IMR-90 (cell line): Measurements from ENCODE around the gene GRIK3. TPM values are rescaled to one million over a fixed set of nuclear protein-coding genes. Genes with fewer than 3 reads are reported as not detected.

Experiments used
- ATAC-seq: fragments of 200-7000 bp; cut with Tn5 transposase; 2 replicates; pipeline ENCODE4 v1.9.1; 2020; ENCODE audit warnings: low read depth, mild to moderate bottlenecking, moderate library complexity
- BruUV-seq: library from RNA; stranded (reverse); fragments of 400-500 nt; replicated peaks from 2 replicates; lab custom pipeline; 2021; lab: Mats Ljungman, UMichigan
- CTCF ChIA-PET: fragments of 300-600 bp; formaldehyde crosslinking; extraction: SDS; loops from one replicate; lab custom pipeline; 2021; ENCODE audit warnings: antibody characterized with exemption; lab: Yijun Ruan, JAX
- POLR2A ChIA-PET: fragments of 300-600 bp; sonication (Branson Sonifier 250); formaldehyde crosslinking; loops from one replicate; lab custom pipeline; 2022; ENCODE audit warnings: antibody characterized with exemption; ENCODE audit not compliant: unreplicated experiment; lab: Charles Lee
- DNase-seq: peaks from one replicate; pipeline ENCODE4 v3.0.0; 2013
- H2AFZ ChIP-seq: replicated peaks from 2 replicates; pipeline ENCODE3; 2013; ENCODE audit warnings: low read length, mild to moderate bottlenecking; ENCODE audit not compliant: poor library complexity
- H2AK5ac ChIP-seq: 2 replicates; pipeline ENCODE4 v1.6.1; 2013; ENCODE audit warnings: low read depth, low read length, inconsistent platforms
- H2AK9ac ChIP-seq: replicated peaks from 2 replicates; pipeline ENCODE3; 2013; ENCODE audit warnings: mild to moderate bottlenecking, low read depth, low read length, moderate library complexity; ENCODE audit not compliant: poor library complexity
- H2BK120ac ChIP-seq: 2 replicates; pipeline ENCODE4 v1.6.1; 2013; ENCODE audit warnings: low read depth, low read length, inconsistent platforms
- H2BK15ac ChIP-seq: 3 replicates; pipeline ENCODE4 v1.6.1; 2013; ENCODE audit warnings: low read depth, low read length, inconsistent platforms
- H2BK20ac ChIP-seq: 2 replicates; pipeline ENCODE4 v1.6.1; 2013; ENCODE audit warnings: low read depth, mild to moderate bottlenecking, inconsistent platforms, low read length, moderate library complexity
- H2BK5ac ChIP-seq: 2 replicates; pipeline ENCODE4 v1.6.1; 2013; ENCODE audit warnings: mild to moderate bottlenecking, low read depth, low read length, inconsistent platforms; ENCODE audit not compliant: poor library complexity, severe bottlenecking
- H3K14ac ChIP-seq: replicated peaks from 2 replicates; pipeline ENCODE4 v1.6.1; 2013; ENCODE audit warnings: low read depth, low read length, inconsistent platforms
- H3K18ac ChIP-seq: 2 replicates; pipeline ENCODE4 v1.6.1; 2013; ENCODE audit warnings: low read depth, low read length, control low read depth
- H3K23ac ChIP-seq: 2 replicates; pipeline ENCODE4 v1.6.1; 2013; ENCODE audit warnings: low read depth, low read length, inconsistent platforms
- H3K27ac ChIP-seq: 2 replicates; pipeline ENCODE4 v1.5.1; 2013; ENCODE audit warnings: mild to moderate bottlenecking, control low read depth, low read length; ENCODE audit not compliant: insufficient read depth
- H3K27me3 ChIP-seq: 2 replicates; pipeline ENCODE4 v1.6.1; 2013; ENCODE audit warnings: low read length; ENCODE audit not compliant: control insufficient read depth, insufficient read depth
- H3K36me3 ChIP-seq: 2 replicates; pipeline ENCODE4 v1.6.1; 2013; ENCODE audit warnings: low read length, mixed read lengths; ENCODE audit not compliant: control insufficient read depth, insufficient read depth
- H3K4ac ChIP-seq: 2 replicates; pipeline ENCODE4 v1.6.1; 2013; ENCODE audit warnings: low read depth, low read length, inconsistent platforms
- H3K4me1 ChIP-seq: 2 replicates; pipeline ENCODE4 v1.6.1; 2013; ENCODE audit warnings: low read length, mixed read lengths; ENCODE audit not compliant: control insufficient read depth, insufficient read depth
- H3K4me2 ChIP-seq: 2 replicates; pipeline ENCODE4 v1.6.1; 2013; ENCODE audit warnings: low read depth, mild to moderate bottlenecking, control low read depth, low read length, moderate library complexity
- H3K4me3 ChIP-seq: 2 replicates; pipeline ENCODE4 v1.5.1; 2013; ENCODE audit warnings: low read depth, mild to moderate bottlenecking, control low read depth, low read length, moderate library complexity; ENCODE audit not compliant: insufficient read depth
- H3K56ac ChIP-seq: 2 replicates; pipeline ENCODE4 v1.6.1; 2013; ENCODE audit warnings: low read length, inconsistent platforms; ENCODE audit not compliant: insufficient read depth; ENCODE audit errors: extremely low read depth
- H3K79me1 ChIP-seq, 2 experiments: 2 replicates each; pipeline ENCODE4 v1.6.1; 2013; ENCODE audit warnings: low read length in 2 of 2, inconsistent platforms in 1 of 2, low read depth in 1 of 2
- H3K9ac ChIP-seq: 2 replicates; pipeline ENCODE4 v1.6.1; 2013; ENCODE audit warnings: low read depth, low read length, control low read depth
- H3K9me1 ChIP-seq: 2 replicates; pipeline ENCODE4 v1.6.1; 2013; ENCODE audit warnings: low read length, inconsistent platforms; ENCODE audit not compliant: insufficient read depth
- H3K9me3 ChIP-seq: 2 replicates; pipeline ENCODE4 v1.6.1; 2013; ENCODE audit warnings: low read length; ENCODE audit not compliant: control insufficient read depth, insufficient read depth
- H4K20me1 ChIP-seq: 2 replicates; pipeline ENCODE4 v1.6.1; 2013; ENCODE audit warnings: low read length, inconsistent platforms; ENCODE audit not compliant: insufficient read depth
- H4K5ac ChIP-seq: 2 replicates; pipeline ENCODE4 v1.6.1; 2013; ENCODE audit warnings: mild to moderate bottlenecking, low read depth, low read length, control low read depth
- H4K8ac ChIP-seq, 2 experiments: 2 replicates each; pipeline ENCODE4 v1.6.1; 2013; ENCODE audit warnings: low read depth in 2 of 2, low read length in 2 of 2, control low read depth in 1 of 2, inconsistent platforms in 1 of 2
- H4K91ac ChIP-seq: 2 replicates; pipeline ENCODE4 v1.6.1; 2013; ENCODE audit warnings: low read depth, low read length, inconsistent platforms; ENCODE audit not compliant: insufficient read depth
- CEBPB ChIP-seq: IDR thresholded peaks from 2 replicates; pipeline ENCODE4 v1.6.1; 2012; ENCODE audit warnings: low read depth, low read length, improper control_type of control experiment
- FOS ChIP-seq: fragments of 150-350 bp; IDR thresholded peaks from 2 replicates; pipeline ENCODE4 v1.6.1; 2016; ENCODE audit warnings: low read depth, low read length
- MAFK ChIP-seq: IDR thresholded peaks from 2 replicates; pipeline ENCODE4 v1.6.1; 2012; ENCODE audit warnings: low read depth, low read length, improper control_type of control experiment
- MAZ ChIP-seq: IDR thresholded peaks from 2 replicates; pipeline ENCODE4 v1.6.1; 2012; ENCODE audit warnings: low read depth, mild to moderate bottlenecking, low read length, improper control_type of control experiment, moderate library complexity, borderline replicate concordance
- MXI1 ChIP-seq: IDR thresholded peaks from 2 replicates; pipeline ENCODE4 v1.6.1; 2012; ENCODE audit warnings: low read depth, mild to moderate bottlenecking, low read length, moderate library complexity, borderline replicate concordance
- NFE2L2 ChIP-seq: fragments of 150-350 bp; IDR thresholded peaks from 2 replicates; pipeline ENCODE4 v1.6.1; 2016; ENCODE audit warnings: low read depth, mild to moderate bottlenecking, low read length
- RAD21 ChIP-seq: IDR thresholded peaks from 2 replicates; pipeline ENCODE4 v1.6.1; 2012; ENCODE audit warnings: low read length, improper control_type of control experiment
- RCOR1 ChIP-seq: IDR thresholded peaks from 2 replicates; pipeline ENCODE4 v1.6.1; 2012; ENCODE audit warnings: mild to moderate bottlenecking, low read length, improper control_type of control experiment; ENCODE audit not compliant: insufficient replicate concordance
- SMC3 ChIP-seq: fragments of 150-350 bp; IDR thresholded peaks from 2 replicates; pipeline ENCODE4 v1.6.1; 2016; ENCODE audit warnings: low read depth, mild to moderate bottlenecking, antibody characterized with exemption, low read length, moderate library complexity
- USF2 ChIP-seq: fragments of 150-350 bp; IDR thresholded peaks from 2 replicates; pipeline ENCODE4 v1.6.1; 2017; ENCODE audit warnings: mild to moderate bottlenecking, antibody characterized with exemption, low read length, low read depth
- WGBS, 2 experiments: methylation state at CpG; one replicate each; pipeline versions ENCODE4 v1.1.5 to v1.1.7; 2013; ENCODE audit warnings: missing lambda C conversion rate in 2 of 2; ENCODE audit not compliant: insufficient read length in 1 of 2; ENCODE audit errors: extremely low coverage in 2 of 2; 5-methylcytosine and 5-hydroxymethylcytosine counted together
- dilution Hi-C: fragments of 300-500 bp; cut with HindIII; formaldehyde crosslinking; loops from one replicate; pipeline ENCODE4 v1.14.3; 2018; ENCODE audit warnings: low sequenced_read_pairs; ENCODE audit not compliant: unreplicated experiment
- in situ Hi-C: fragments of 300-500 bp; cut with MboI; formaldehyde crosslinking; loops from 3 replicates; pipeline ENCODE4 v1.14.3; 2019; ENCODE audit warnings: low sequenced_read_pairs, inconsistent platforms, mixed read lengths
- intact Hi-C: fragments of 100-400 bp; cut with micrococcal nuclease; formaldehyde crosslinking; loops from 2 replicates; pipeline ENCODE4 v1.10.0; 2022
- polyA plus RNA-seq, 3 experiments: library from polyadenylated mRNA; depleted of rRNA; stranded (reverse); fragments of >200 nt; gene quantifications; 2 replicates each; pipeline ENCODE4 v1.2.3, GENCODE V29; 2012; ENCODE audit warnings: low replicate concordance in 1 of 3
- total RNA-seq: library from RNA; depleted of rRNA; stranded (reverse); fragments of >200 nt; gene quantifications from 2 replicates; pipeline ENCODE4 v1.2.3, GENCODE V29; 2012
- TF ChIP-seq, protein P1 (sequence below): conservative IDR thresholded peaks from 2 replicates; pipeline ENCODE4 v1.5.1; 2012; ENCODE audit warnings: mild to moderate bottlenecking, low read depth, low read length, improper control_type of control experiment

The GRIK3 gene
- total and polyA plus RNA-seq, 2 of the 4 experiments (the other 2 are of a cell fraction), result not detected

- Histone ChIP-seq H3K9me1 (no peaks in the 10 kb centered on the region), H2BK20ac (no peak overlapping the region), H2BK120ac (no peak overlapping the region), H2AK9ac (no peak overlapping the region), H3K9ac (no peak overlapping the region), H2AFZ (no peak overlapping the region), H3K4ac (no peak overlapping the region), H2BK5ac (no peak overlapping the region), H3K27ac (no peak overlapping the region), H2BK15ac (no peak overlapping the region), H2AK5ac (no peak overlapping the region), H3K14ac (no peak overlapping the region), H4K91ac (no peak overlapping the region), H3K4me1 (no peaks in the 10 kb centered on the region), H3K4me2 (no peak overlapping the region), H3K23ac (no peak overlapping the region), H3K4me3 (no peak overlapping the region), H3K27me3 (no peaks in the 10 kb centered on the region), H3K36me3 (no peaks in the 10 kb centered on the region), H3K56ac (no peak overlapping the region), H3K79me1 (no peaks in the 10 kb centered on the region), H4K20me1 (no peaks in the 10 kb centered on the region), H3K9me3 (no peaks in the 10 kb centered on the region), H4K8ac (no peak overlapping the region), H4K5ac (no peak overlapping the region), H3K18ac (no peak overlapping the region)
- intact Hi-C loops (no loop called here), in situ Hi-C loops (no loop called here), dilution Hi-C loops (no loop called here)
- ChIA-PET POLR2A (no interaction called here), CTCF (no interaction called here)
- DNase-seq, result no peak
- 34% methylated on average over 5 of the region's 10 CpGs; no CpG with 5 or more reads in 1 of the 2 experiments for WGBS, 2 experiments
- BruUV-seq, result no TSS peak
- ATAC-seq, result no peak
- TF ChIP-seq USF2 (no peak), CEBPB (no peak), RAD21 (no peak), MAZ (no peak), RCOR1 (no peak), NFE2L2 (no peak), MXI1 (no peak), MAFK (no peak), FOS (no peak), SMC3 (no peak)
- TF ChIP-seq, protein P1, sequence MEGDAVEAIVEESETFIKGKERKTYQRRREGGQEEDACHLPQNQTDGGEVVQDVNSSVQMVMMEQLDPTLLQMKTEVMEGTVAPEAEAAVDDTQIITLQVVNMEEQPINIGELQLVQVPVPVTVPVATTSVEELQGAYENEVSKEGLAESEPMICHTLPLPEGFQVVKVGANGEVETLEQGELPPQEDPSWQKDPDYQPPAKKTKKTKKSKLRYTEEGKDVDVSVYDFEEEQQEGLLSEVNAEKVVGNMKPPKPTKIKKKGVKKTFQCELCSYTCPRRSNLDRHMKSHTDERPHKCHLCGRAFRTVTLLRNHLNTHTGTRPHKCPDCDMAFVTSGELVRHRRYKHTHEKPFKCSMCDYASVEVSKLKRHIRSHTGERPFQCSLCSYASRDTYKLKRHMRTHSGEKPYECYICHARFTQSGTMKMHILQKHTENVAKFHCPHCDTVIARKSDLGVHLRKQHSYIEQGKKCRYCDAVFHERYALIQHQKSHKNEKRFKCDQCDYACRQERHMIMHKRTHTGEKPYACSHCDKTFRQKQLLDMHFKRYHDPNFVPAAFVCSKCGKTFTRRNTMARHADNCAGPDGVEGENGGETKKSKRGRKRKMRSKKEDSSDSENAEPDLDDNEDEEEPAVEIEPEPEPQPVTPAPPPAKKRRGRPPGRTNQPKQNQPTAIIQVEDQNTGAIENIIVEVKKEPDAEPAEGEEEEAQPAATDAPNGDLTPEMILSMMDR, result no peak
Observed at GRCh38 chr1:36909946-36910725, 124.2 kb downstream of the GRIK3 start.
